ENCODE data around the gene TMEM131.

TMEM131 gene

DNA sequence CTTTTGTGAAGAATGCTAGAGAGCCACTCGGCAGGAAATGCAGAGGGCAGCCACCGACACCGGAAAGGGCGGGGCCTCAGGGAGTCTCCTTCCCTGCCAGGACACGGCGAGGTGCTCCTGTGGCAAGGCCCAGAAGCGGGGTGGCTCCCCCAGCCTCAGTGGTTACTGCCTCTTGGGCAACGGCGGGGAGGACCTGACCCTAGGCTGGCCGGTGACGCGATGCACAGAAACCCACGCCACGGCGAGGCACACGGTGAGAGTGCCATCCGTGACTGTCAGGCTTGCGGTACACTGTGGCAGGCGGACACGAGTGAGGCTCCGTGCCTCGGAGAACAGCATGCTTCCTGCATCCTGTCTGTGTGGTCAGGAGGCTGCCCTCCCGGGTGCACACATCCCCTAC lies 234.6 kb downstream of the TMEM131 start:
- TF ChIP-seq ZFX (IDR thresholded peaks at IDR 0.05), result no peak
- TF ChIP-seq, protein P1, sequence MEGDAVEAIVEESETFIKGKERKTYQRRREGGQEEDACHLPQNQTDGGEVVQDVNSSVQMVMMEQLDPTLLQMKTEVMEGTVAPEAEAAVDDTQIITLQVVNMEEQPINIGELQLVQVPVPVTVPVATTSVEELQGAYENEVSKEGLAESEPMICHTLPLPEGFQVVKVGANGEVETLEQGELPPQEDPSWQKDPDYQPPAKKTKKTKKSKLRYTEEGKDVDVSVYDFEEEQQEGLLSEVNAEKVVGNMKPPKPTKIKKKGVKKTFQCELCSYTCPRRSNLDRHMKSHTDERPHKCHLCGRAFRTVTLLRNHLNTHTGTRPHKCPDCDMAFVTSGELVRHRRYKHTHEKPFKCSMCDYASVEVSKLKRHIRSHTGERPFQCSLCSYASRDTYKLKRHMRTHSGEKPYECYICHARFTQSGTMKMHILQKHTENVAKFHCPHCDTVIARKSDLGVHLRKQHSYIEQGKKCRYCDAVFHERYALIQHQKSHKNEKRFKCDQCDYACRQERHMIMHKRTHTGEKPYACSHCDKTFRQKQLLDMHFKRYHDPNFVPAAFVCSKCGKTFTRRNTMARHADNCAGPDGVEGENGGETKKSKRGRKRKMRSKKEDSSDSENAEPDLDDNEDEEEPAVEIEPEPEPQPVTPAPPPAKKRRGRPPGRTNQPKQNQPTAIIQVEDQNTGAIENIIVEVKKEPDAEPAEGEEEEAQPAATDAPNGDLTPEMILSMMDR (conservative IDR thresholded peaks at IDR 0.05), result no peak

DNA sequence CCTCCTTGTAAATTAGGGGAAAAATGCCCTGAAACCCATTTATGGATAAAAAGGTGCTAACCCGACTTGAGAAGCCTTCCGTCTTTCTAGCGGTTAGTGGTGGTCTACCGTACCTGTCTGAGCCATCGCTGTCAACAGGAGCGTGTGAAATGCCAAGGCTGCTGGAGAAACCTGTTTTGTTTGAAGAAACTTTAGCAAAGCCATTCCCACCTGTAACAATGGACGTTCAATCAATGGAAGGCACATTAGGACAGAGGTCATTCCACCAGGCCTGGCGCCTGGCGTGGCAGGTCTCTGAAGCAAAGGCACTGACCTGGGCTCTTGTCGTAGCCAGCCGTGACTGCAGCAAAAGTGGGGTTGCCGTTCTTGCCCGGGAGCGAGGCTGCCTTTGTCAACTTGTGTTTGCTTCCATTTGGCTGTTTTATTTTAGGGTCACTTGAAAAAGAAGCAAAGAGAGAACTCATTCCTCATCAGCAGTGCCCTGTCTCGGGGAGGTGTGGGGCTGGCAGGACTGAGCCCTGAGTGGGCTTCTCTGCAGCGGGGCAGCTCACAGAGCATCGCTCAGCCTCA lies 235.2 kb downstream of the TMEM131 start:
- TF ChIP-seq, protein P1 (conservative IDR thresholded peaks at IDR 0.05), result no peak
- TF ChIP-seq ZFX (IDR thresholded peaks at IDR 0.05), result no peak
- H3K27ac ChIP-seq, result no peak overlapping the region

More for the DNA sequence above, 234.6 kb downstream of the TMEM131 start:
- no peak overlapping the region for H3K27ac ChIP-seq

DNA sequence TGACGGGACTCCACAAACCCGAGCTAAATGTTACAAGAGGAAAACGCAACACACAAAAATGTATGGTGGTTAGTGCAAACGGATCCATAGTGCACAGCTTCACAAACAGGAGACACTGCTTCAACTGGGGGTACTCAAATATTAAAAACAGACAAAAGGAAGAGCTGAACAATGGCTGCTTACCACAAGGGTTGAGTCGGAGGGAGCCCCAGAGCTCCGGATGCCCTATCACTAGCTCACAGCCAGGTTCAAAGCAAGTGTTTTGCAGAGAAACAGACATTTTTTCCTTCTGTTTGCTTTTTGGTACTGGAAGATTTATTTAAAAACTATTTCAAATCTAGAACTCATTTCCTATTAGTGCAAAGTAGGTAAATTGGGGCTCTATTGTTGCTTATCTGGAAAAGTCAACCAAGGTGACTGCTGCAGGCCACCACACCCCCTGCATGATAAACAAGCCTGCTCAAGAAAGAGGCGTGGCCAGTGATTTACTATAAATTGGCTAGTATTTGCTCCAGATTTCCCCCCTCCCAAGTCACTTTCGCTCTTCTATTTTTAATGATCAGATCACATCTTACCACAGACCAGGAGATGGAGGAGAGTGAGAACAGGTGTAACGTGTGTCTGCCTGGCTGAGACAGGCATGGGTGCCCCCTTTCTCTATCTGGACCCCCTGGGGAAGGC lies 235.9 kb downstream of the TMEM131 start:
- no peak overlapping the region for H3K27ac ChIP-seq
- TF ChIP-seq ZFX (IDR thresholded peaks at IDR 0.05), result no peak
- TF ChIP-seq, protein P1 (conservative IDR thresholded peaks at IDR 0.05), result no peak

DNA sequence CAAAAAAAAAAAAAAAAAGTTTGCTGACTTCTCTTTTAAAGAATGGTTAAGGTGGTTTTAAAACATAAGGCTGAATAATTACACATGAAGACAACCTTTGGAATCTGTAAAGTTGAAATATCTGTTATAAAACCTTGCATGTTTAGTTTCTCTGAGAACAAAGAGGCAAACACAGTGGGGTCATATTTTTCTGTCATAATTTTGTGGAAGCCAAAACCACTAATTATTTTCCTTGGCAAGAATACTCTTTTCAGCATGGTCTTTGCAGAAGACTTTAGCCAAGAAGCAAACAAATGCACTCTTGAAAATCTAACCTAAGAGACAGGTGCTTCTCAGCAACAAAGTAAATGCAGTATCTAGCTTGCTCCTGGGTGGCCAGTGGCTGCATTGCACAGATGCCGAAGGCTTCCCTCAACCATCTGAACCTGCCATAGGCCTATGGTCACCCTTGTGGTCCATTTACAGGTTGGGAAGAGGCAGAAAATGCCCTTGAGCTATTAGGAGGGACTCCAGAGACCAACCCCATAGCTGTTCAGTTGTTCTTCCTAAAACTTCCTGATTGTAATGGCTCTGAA lies 237.5 kb downstream of the TMEM131 start:
- no peak for TF ChIP-seq ZFX (IDR thresholded peaks at IDR 0.05)
- TF ChIP-seq, protein P1 (conservative IDR thresholded peaks at IDR 0.05), result no peak
- H3K27ac ChIP-seq, result no peak overlapping the region

DNA sequence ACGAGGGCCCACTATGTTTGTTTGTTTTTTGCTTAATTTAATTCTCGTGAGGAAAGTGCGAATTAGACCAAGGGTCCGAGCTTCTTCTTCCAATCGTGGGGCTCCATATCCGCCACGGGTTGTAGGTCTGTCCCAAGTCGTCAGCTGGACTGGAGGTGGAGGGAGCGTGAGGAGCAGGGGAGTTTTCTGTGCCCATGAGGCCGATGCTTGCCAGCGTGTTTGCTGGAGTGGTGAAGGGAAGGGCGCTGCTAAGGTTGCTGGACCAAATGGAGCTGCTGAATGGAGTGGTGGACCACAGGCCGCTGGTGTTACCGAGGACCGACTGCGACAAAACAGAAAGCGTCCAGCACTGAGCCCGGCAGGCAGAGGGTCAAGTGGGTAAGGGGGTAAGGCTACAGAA lies 238.7 kb downstream of the TMEM131 start:
- no peak for TF ChIP-seq ZFX (IDR thresholded peaks at IDR 0.05)
- TF ChIP-seq, protein P1 (conservative IDR thresholded peaks at IDR 0.05), result no peak
- H3K27ac ChIP-seq, result no peak overlapping the region

DNA sequence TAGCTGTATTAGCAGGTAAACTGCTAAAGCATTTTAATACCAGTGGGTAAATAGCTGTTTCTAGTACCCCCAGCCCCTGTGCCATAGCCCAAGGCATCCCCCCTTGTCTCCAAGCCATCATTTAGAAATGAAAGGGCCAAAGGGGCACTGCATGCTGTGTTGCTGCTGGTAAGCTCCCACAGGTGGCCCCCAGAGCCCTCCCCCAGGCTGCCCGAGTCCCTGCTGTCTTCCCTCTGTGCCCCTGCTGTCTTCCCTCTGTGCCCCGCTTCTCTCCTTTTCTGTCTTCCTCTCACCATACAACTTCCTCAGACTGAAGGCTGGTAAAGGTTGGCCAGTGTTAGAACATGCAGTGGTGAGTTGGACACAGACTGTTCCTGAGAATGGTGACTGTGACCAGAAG lies 240.3 kb downstream of the TMEM131 start:
- no peak for TF ChIP-seq ZFX (IDR thresholded peaks at IDR 0.05)
- TF ChIP-seq, protein P1 (conservative IDR thresholded peaks at IDR 0.05), result no peak
- no peak overlapping the region for H3K27ac ChIP-seq

DNA sequence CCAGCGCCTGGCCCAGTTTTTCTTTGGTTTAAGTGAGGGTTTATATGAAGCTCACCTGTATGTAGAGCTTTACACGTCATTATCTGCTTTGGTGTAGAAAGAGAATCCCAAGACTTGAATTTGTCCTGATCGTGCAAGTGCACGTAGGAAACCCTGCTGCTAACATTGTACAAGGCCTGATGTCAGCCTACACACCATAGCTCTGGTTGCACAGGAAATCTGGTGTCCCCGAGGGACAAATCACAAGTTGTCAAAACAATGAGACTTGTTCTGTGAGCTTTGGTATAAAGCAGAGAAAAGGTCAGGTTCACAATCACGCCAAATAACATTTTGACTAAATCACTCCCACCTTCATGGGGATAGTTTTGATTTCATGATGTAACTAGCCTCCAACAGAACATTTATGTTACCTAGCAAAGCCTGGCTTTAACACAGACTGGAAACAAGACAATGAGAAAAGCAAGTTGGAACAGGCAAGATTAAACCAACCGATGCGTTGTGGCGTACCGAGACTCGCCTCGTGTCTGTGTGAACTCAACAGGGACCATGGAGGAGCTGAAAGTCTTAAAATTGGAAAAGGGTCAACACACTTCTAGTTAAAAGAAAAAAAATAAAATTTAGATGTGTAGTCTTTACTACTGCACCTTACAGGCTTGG lies 240.9 kb downstream of the TMEM131 start:
- TF ChIP-seq ZFX (IDR thresholded peaks at IDR 0.05), result no peak
- TF ChIP-seq, protein P1 (conservative IDR thresholded peaks at IDR 0.05), result no peak
- H3K27ac ChIP-seq, result no peak overlapping the region
